GM12878 (cell line): Measurements from ENCODE around the gene MCEMP1. TPM values are rescaled to one million over a fixed set of nuclear protein-coding genes. Genes with fewer than 3 reads are reported as not detected.

ENCODE experiments used
- BHLHE40 ChIP-seq, 2 experiments: fragments of 450-650 bp in 1 of 2; IDR thresholded peaks; 2 replicates each; pipeline ENCODE4 v1.6.1; 2011 to 2017; ENCODE audit warnings: low read depth in 2 of 2, borderline replicate concordance in 1 of 2, improper control_type of control experiment in 1 of 2, low read length in 1 of 2, mild to moderate bottlenecking in 1 of 2
- CBX3 ChIP-seq: fragments of 200-600 bp; sonication (generic); IDR thresholded peaks from 2 replicates; pipeline ENCODE4 v1.6.1; 2016; ENCODE audit warnings: low read depth, borderline replicate concordance
- CHD1 ChIP-seq: IDR thresholded peaks from 2 replicates; pipeline ENCODE4 v1.6.1; 2012; ENCODE audit warnings: low read depth, low read length, improper control_type of control experiment
- CREB1 ChIP-seq: IDR thresholded peaks from 2 replicates; pipeline ENCODE4 v1.6.1; 2012; ENCODE audit warnings: low read depth, mild to moderate bottlenecking, inconsistent platforms
- DPF2 ChIP-seq: fragments of 450-650 bp; IDR thresholded peaks from 2 replicates; pipeline ENCODE4 v1.6.1; 2017; ENCODE audit warnings: mild to moderate bottlenecking
- EP300 ChIP-seq, 2 experiments: fragments of 150-350 bp in 1 of 2; IDR thresholded peaks; 2 replicates each; pipeline ENCODE4 v1.6.1; 2011 to 2012; ENCODE audit warnings: low read depth in 2 of 2, low read length in 2 of 2, borderline replicate concordance in 1 of 2, improper control_type of control experiment in 1 of 2, inconsistent platforms in 1 of 2; ENCODE audit not compliant: control insufficient read depth in 1 of 2
- ESRRA ChIP-seq: IDR thresholded peaks from 2 replicates; pipeline ENCODE4 v1.6.1; 2012; ENCODE audit warnings: mild to moderate bottlenecking, low read length, improper control_type of control experiment
- HDGF ChIP-seq: fragments of 450-650 bp; IDR thresholded peaks from 2 replicates; pipeline ENCODE4 v1.6.1; 2016; ENCODE audit warnings: antibody characterized with exemption
- IKZF2 ChIP-seq, 2 experiments: fragments of 450-650 bp; IDR thresholded peaks; 2 replicates each; pipeline ENCODE4 v1.6.1; 2017; ENCODE audit warnings: mild to moderate bottlenecking in 2 of 2, moderate library complexity in 2 of 2
- KLF5 ChIP-seq: fragments of 450-650 bp; IDR thresholded peaks from 2 replicates; pipeline ENCODE4 v1.6.1; 2014; ENCODE audit warnings: mild to moderate bottlenecking; ENCODE audit not compliant: partially characterized antibody
- MXI1 ChIP-seq: fragments of 150-350 bp; IDR thresholded peaks from 2 replicates; pipeline ENCODE4 v1.6.1; 2011; ENCODE audit warnings: low read depth, mild to moderate bottlenecking, inconsistent platforms, low read length, improper control_type of control experiment
- NR2C1 ChIP-seq: fragments of 450-650 bp; IDR thresholded peaks from 2 replicates; pipeline ENCODE4 v1.6.1; 2017; ENCODE audit warnings: antibody characterized with exemption, mild to moderate bottlenecking, moderate library complexity
- NR2F1 ChIP-seq: fragments of 450-650 bp; conservative IDR thresholded peaks from 2 replicates; pipeline ENCODE4 v1.6.1; 2017; ENCODE audit warnings: mild to moderate bottlenecking
- POLR2A ChIP-seq: IDR thresholded peaks from 2 replicates; pipeline ENCODE4 v1.6.1; 2011; ENCODE audit warnings: low read depth, mild to moderate bottlenecking, low read length
- RAD21 ChIP-seq: IDR thresholded peaks from 2 replicates; pipeline ENCODE4 v1.6.1; 2011; ENCODE audit warnings: mild to moderate bottlenecking, low read depth, low read length, moderate library complexity; ENCODE audit not compliant: insufficient read depth
- RUNX3 ChIP-seq: IDR thresholded peaks from 2 replicates; pipeline ENCODE4 v1.6.1; 2012; ENCODE audit warnings: low read length, inconsistent platforms
- SREBF1 ChIP-seq: IDR thresholded peaks from 2 replicates; pipeline ENCODE4 v1.6.1; 2012; ENCODE audit warnings: mild to moderate bottlenecking, low read length
- SRF ChIP-seq, 2 experiments: IDR thresholded peaks; 2 replicates each; pipeline ENCODE4 v1.6.1; 2011; ENCODE audit warnings: low read depth in 2 of 2, low read length in 2 of 2, mild to moderate bottlenecking in 1 of 2, moderate library complexity in 1 of 2
- TAF1 ChIP-seq: IDR thresholded peaks from 2 replicates; pipeline ENCODE4 v1.6.1; 2011; ENCODE audit warnings: mild to moderate bottlenecking, low read depth, low read length, borderline replicate concordance
- TCF3 ChIP-seq: IDR thresholded peaks from 2 replicates; pipeline ENCODE4 v1.6.1; 2012; ENCODE audit warnings: low read depth, mild to moderate bottlenecking, low read length, borderline replicate concordance; ENCODE audit not compliant: insufficient read depth
- ZBED1 ChIP-seq: IDR thresholded peaks from 2 replicates; pipeline ENCODE4 v1.6.1; 2016; ENCODE audit warnings: borderline replicate concordance
- ZNF207 ChIP-seq: fragments of 450-650 bp; IDR thresholded peaks from 2 replicates; pipeline ENCODE4 v1.6.1; 2014; ENCODE audit warnings: antibody characterized with exemption, mild to moderate bottlenecking, borderline replicate concordance
- polyA plus RNA-seq, 11 experiments: library from polyadenylated mRNA; depleted of rRNA in 4 of 11; unstranded in 6 of 11; stranded (reverse) in 5 of 11; fragments of >200 nt; fragmentation: Nextera tagmentation in 4 of 11; fragmentation: Illumina TruSeq in 1 of 11; extraction: Ambion mirVana in 4 of 11; extraction: Trizol in 1 of 11; gene quantifications; 1 replicate in 1 of 11; 2 replicates in 10 of 11; pipeline versions ENCODE4 v1.2.1 to v1.2.3, GENCODE V29; 2011 to 2016; ENCODE audit warnings: inconsistent platforms in 2 of 11, missing spikeins in 2 of 11, low read depth in 1 of 11
- total RNA-seq, 4 experiments: library from RNA; depleted of rRNA in 3 of 4; stranded (reverse); fragments of >200 nt in 3 of 4; fragmentation: Illumina TruSeq in 1 of 4; extraction: Trizol in 1 of 4; gene quantifications; 2 replicates each; pipeline versions ENCODE4 v1.2.1 to v1.2.3, GENCODE V29; 2013 to 2021
- TF ChIP-seq, protein P1 (sequence below): fragments of 450-650 bp; IDR thresholded peaks from 2 replicates; pipeline ENCODE4 v1.6.1; 2014; ENCODE audit warnings: mild to moderate bottlenecking
- TF ChIP-seq, protein P2 (sequence below): fragments of 450-650 bp; IDR thresholded peaks from 2 replicates; pipeline ENCODE4 v1.6.1; 2018; ENCODE audit warnings: mild to moderate bottlenecking, low read depth, moderate library complexity; ENCODE audit not compliant: partially characterized antibody
- TF ChIP-seq, protein P3 (sequence below): fragments of 450-650 bp; IDR thresholded peaks from 2 replicates; pipeline ENCODE4 v1.6.1; 2017; ENCODE audit warnings: mild to moderate bottlenecking, moderate library complexity

MCEMP1 gene
- total and polyA plus RNA-seq, 10 of the 15 experiments (the other 5 are each of a cell fraction or from before 2014, with no cell fraction given): 0.08 to 0.55 (median 0.26) TPM; not detected in 1

DNA sequence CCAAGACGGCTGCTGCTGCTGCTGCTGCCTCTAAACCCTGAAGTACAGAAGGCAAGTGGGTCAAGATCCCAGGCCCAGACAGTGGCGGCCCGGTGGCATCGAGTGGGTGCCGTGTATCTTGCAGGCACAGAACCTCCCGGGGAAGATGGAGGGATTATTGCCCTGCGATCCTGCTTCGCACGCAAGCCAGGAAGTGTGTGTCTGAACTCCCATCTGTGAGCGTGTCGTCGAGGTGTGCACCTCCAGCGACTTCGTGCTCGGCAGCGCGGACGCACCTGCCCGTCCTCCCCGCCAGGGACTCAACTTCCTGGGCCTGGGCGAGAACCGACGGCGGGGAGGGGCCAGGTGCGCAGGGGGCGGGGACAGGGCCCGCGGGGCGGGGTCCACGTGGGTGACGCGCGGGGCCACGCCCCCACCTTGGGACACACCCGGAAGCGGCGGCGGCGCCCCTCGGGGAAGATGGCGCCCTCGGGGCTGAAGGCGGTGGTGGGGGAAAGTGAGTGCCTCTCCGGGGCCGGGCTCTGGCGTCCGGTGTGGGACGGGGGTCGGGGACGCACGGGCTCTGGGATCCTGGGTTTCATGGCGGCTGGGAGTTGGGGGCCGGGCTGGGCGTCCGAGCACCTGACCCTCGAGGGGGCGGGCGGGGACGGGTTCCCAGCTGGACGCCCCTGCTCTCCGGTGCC is 40.1 kb upstream of the MCEMP1 start, which contains the start of gene STXBP2 (continued):
- TF ChIP-seq MXI1 (no peak; the same call in 1 of the 2 replicates), RUNX3 (no peak), KLF5 (no peak), HDGF (0 out of 2 replicates have a peak, but pooled peaks have one; percentile 48), EP300 (IDR thresholded peaks at IDR 0.05; ENCODE audit: borderline replicate concordance in 1 of 2, control insufficient read depth in 1 of 2, low read depth in 2 of 2, low read length in 2 of 2) (no peak), ESRRA (0 out of 2 replicates have a peak, but pooled peaks have one; percentile 42), CREB1 (peak; percentile 88), ZBED1 (no peak), TAF1 (peak; percentile 94), CBX3 (no peak), DPF2 (no peak), CHD1 (no peak), NR2F1 (no peak), SRF (IDR thresholded peaks at IDR 0.05; ENCODE audit: low read depth in 2 of 2, low read length in 2 of 2) (no peak), BHLHE40 (IDR thresholded peaks at IDR 0.05; ENCODE audit: borderline replicate concordance in 1 of 2, low read depth in 2 of 2, low read length in 1 of 2) (peak in 1 of 2 experiments; percentile 29; a peak in 1 of 4 replicates), NR2C1 (no peak), RAD21 (no peak), TCF3 (0 out of 2 replicates have a peak, but pooled peaks have one; percentile 16), IKZF2 (IDR thresholded peaks at IDR 0.05) (no peak), POLR2A (peak; percentile 92), SREBF1 (no peak), ZNF207 (no peak)
- TF ChIP-seq, protein P1, sequence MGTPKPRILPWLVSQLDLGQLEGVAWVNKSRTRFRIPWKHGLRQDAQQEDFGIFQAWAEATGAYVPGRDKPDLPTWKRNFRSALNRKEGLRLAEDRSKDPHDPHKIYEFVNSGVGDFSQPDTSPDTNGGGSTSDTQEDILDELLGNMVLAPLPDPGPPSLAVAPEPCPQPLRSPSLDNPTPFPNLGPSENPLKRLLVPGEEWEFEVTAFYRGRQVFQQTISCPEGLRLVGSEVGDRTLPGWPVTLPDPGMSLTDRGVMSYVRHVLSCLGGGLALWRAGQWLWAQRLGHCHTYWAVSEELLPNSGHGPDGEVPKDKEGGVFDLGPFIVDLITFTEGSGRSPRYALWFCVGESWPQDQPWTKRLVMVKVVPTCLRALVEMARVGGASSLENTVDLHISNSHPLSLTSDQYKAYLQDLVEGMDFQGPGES: no peak
- TF ChIP-seq, protein P2, sequence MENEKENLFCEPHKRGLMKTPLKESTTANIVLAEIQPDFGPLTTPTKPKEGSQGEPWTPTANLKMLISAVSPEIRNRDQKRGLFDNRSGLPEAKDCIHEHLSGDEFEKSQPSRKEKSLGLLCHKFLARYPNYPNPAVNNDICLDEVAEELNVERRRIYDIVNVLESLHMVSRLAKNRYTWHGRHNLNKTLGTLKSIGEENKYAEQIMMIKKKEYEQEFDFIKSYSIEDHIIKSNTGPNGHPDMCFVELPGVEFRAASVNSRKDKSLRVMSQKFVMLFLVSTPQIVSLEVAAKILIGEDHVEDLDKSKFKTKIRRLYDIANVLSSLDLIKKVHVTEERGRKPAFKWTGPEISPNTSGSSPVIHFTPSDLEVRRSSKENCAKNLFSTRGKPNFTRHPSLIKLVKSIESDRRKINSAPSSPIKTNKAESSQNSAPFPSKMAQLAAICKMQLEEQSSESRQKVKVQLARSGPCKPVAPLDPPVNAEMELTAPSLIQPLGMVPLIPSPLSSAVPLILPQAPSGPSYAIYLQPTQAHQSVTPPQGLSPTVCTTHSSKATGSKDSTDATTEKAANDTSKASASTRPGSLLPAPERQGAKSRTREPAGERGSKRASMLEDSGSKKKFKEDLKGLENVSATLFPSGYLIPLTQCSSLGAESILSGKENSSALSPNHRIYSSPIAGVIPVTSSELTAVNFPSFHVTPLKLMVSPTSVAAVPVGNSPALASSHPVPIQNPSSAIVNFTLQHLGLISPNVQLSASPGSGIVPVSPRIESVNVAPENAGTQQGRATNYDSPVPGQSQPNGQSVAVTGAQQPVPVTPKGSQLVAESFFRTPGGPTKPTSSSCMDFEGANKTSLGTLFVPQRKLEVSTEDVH: no peak
- TF ChIP-seq, protein P3, sequence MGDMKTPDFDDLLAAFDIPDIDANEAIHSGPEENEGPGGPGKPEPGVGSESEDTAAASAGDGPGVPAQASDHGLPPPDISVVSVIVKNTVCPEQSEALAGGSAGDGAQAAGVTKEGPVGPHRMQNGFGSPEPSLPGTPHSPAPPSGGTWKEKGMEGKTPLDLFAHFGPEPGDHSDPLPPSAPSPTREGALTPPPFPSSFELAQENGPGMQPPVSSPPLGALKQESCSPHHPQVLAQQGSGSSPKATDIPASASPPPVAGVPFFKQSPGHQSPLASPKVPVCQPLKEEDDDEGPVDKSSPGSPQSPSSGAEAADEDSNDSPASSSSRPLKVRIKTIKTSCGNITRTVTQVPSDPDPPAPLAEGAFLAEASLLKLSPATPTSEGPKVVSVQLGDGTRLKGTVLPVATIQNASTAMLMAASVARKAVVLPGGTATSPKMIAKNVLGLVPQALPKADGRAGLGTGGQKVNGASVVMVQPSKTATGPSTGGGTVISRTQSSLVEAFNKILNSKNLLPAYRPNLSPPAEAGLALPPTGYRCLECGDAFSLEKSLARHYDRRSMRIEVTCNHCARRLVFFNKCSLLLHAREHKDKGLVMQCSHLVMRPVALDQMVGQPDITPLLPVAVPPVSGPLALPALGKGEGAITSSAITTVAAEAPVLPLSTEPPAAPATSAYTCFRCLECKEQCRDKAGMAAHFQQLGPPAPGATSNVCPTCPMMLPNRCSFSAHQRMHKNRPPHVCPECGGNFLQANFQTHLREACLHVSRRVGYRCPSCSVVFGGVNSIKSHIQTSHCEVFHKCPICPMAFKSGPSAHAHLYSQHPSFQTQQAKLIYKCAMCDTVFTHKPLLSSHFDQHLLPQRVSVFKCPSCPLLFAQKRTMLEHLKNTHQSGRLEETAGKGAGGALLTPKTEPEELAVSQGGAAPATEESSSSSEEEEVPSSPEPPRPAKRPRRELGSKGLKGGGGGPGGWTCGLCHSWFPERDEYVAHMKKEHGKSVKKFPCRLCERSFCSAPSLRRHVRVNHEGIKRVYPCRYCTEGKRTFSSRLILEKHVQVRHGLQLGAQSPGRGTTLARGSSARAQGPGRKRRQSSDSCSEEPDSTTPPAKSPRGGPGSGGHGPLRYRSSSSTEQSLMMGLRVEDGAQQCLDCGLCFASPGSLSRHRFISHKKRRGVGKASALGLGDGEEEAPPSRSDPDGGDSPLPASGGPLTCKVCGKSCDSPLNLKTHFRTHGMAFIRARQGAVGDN: peak; percentile 95
